ENCODE results near the gene IQCK.

IQCK gene

DNA sequence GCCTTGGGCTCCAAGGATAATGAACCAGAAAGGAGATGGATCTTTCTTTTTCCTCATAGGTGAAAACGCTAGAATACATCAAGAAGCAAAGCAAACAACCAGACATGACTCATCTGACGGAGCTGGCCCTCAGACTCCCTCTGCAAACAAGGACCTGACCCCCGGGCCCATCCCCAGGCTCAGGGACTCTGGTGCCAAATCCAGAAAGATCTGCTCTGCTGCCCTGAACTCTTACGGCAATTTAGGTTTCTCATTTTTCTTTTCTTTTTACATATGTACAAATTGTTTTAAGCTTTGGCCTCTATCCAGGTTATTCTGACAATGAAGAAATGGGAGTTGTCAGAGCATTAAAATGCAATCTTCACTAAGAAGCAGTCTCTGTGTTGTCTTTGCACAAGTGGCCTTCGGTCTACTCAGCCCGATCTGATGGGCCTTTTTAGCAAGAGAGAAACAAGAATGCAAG, 17.7 kb upstream of the IQCK start:
- no peaks in the 10 kb centered on the region for H3K9me3 ChIP-seq
- intact Hi-C loops (cut with DNase I; ENCODE audit: low total_unique reads) = no loop called here
- no peak for DNase-seq
- peak overlapping the region in 1 of 2 donors; percentile 23 for H3K27ac ChIP-seq
- H3K36me3 ChIP-seq = peaks cover 50 to 71% (median 52%) of the 10 kb centered on the region in 3 donors
- no peaks in the 10 kb centered on the region for H3K27me3 ChIP-seq
- H3K4me3 ChIP-seq = no peak overlapping the region
- peaks cover 0 to 26% (median 10%) of the 10 kb centered on the region in 4 donors for H3K4me1 ChIP-seq
- TF ChIP-seq, protein P1, sequence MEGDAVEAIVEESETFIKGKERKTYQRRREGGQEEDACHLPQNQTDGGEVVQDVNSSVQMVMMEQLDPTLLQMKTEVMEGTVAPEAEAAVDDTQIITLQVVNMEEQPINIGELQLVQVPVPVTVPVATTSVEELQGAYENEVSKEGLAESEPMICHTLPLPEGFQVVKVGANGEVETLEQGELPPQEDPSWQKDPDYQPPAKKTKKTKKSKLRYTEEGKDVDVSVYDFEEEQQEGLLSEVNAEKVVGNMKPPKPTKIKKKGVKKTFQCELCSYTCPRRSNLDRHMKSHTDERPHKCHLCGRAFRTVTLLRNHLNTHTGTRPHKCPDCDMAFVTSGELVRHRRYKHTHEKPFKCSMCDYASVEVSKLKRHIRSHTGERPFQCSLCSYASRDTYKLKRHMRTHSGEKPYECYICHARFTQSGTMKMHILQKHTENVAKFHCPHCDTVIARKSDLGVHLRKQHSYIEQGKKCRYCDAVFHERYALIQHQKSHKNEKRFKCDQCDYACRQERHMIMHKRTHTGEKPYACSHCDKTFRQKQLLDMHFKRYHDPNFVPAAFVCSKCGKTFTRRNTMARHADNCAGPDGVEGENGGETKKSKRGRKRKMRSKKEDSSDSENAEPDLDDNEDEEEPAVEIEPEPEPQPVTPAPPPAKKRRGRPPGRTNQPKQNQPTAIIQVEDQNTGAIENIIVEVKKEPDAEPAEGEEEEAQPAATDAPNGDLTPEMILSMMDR (IDR thresholded peaks at IDR 0.05) = no peak

DNA sequence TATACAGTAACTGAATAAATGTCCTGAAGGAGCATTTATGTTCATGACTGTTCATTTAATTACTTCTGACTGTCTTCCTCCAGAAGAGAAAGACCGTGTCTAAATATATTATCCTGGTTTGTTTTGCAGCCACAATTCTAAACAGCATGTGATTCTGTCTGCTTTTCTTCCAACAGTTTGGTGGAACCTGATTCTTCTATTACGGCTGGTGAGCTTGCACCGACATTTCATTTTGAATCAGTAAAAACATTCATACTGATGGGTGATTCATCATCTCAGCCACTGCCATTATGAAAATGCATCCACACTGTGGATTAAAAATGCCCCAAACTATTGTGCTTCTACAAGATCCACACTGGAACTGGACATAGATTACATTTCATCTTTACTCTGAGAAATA, 17.0 kb upstream of the IQCK start:
- DNase-seq = no peak
- Histone ChIP-seq H3K9me3 (no peaks in the 10 kb centered on the region), H3K4me3 (no peak overlapping the region), H3K4me1 (peaks cover 0 to 21% (median 7%) of the 10 kb centered on the region in 4 donors), H3K27me3 (no peaks in the 10 kb centered on the region), H3K27ac (no peak overlapping the region), H3K36me3 (peaks cover 58 to 78% (median 59%) of the 10 kb centered on the region in 3 donors)
- intact Hi-C loops (cut with DNase I; ENCODE audit: low total_unique reads) = no loop called here
- TF ChIP-seq, protein P1 (IDR thresholded peaks at IDR 0.05) = no peak

DNA sequence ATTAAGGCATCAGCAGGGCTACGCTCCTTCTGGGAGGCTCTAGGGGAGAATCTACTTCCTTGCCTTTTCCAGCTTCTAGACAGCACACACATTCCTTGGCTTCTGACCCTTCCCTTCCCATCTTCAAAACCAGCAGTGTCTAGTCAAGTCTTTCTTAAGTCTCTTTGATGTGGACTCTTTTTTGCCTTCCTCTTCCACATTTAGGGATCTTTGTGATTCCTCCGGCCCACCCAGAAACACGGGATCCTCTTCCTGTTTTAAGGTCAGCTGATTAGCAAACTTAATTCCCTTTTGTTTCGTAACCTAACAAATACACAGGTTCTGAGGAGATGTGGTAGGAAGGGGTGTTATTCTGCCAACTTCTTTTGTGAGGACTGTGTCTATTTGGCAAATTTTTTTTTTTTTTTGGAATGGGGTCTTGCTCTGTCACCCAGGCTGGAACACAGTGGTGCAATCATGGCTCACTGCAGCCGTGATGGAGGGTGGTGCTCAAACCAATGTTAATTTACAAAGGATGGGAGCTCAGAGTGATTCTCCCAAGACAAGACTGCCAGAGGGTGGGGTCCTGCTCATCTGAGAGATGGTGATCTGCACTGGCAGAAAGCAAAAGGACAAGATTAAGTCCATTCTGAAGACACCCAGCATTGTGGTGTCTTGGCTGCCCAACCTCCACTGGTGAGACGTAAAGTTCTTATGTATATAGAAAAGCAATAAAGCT, 14.7 kb upstream of the IQCK start:
- intact Hi-C loops (cut with DNase I; ENCODE audit: low total_unique reads) = no loop called here
- peaks cover 60 to 92% (median 69%) of the 10 kb centered on the region in 3 donors for H3K36me3 ChIP-seq
- no peaks in the 10 kb centered on the region for H3K27me3 ChIP-seq
- H3K4me3 ChIP-seq = no peak overlapping the region
- DNase-seq = no peak
- no peak overlapping the region for H3K27ac ChIP-seq
- H3K9me3 ChIP-seq = no peaks in the 10 kb centered on the region
- peaks cover 0 to 1% (median 0%) of the 10 kb centered on the region in 4 donors for H3K4me1 ChIP-seq
- TF ChIP-seq, protein P1 (IDR thresholded peaks at IDR 0.05) = no peak

DNA sequence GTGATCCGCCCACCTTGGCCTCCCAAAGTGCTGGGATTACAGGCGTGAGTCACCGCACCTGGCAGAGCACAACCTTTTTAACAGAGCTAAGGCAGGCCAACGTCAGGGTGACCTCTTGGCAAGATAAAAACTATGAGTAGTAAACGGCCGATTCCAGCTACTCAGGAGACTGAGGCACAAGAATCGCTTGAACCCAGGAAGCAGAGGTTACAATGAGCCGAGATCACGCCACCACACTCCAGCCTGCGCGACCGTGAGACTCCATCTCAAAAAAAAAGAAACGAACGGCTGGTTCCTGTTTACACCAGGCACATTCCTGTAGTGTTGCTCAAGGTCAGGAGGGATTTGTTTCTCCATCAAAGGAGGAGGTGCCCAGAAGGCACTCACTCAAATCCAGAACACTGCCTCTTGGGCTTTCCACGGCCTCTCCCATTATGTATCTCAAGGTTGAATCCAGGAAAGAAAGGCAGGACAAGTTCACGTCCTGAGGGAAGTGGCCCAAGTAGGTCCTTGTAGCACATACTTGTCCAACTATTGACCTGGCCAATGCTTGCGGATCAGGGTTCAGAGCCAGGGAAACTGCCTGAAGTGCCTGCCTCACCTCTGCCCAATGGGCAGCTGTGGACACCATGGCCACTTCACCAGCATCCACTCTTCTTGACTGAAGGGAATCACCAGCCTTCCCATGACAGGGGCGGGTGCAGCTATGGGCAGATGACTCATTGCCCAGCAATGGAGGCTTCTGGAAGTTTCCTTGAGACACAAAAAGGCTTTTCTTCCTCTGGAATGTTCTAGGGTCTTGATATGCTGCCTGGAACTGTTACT, 13.5 kb upstream of the IQCK start:
- intact Hi-C loops (cut with DNase I; ENCODE audit: low total_unique reads) = no loop called here
- no peak overlapping the region for H3K27ac ChIP-seq
- peaks cover 54 to 92% (median 75%) of the 10 kb centered on the region in 3 donors for H3K36me3 ChIP-seq
- no peak overlapping the region for H3K4me3 ChIP-seq
- no peaks in the 10 kb centered on the region for H3K9me3 ChIP-seq
- H3K4me1 ChIP-seq = no peaks in the 10 kb centered on the region
- no peaks in the 10 kb centered on the region for H3K27me3 ChIP-seq
- no peak for DNase-seq
- TF ChIP-seq, protein P1 (IDR thresholded peaks at IDR 0.05) = no peak

DNA sequence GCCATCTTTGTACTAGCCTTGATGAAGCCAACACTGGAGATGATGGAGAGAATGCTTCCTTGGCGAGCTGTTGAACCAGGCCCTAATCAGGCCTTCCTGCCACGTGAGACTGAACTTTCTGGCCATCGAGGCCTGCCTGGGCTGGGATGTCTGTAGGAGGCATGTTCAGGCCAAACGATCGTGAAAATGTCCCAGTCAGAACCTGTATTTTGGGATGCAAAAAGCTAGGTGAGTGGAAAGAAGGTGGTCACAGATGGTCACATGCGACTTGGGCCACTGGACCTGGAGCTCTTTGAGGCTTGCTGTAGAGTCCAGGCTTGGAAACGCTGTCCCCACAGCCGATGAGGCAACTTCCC, 12.9 kb upstream of the IQCK start:
- H3K9me3 ChIP-seq = no peaks in the 10 kb centered on the region
- no peaks in the 10 kb centered on the region for H3K27me3 ChIP-seq
- no peaks in the 10 kb centered on the region for H3K4me1 ChIP-seq
- no peak overlapping the region for H3K27ac ChIP-seq
- H3K36me3 ChIP-seq = peaks cover 52 to 93% (median 72%) of the 10 kb centered on the region in 3 donors
- intact Hi-C loops (cut with DNase I; ENCODE audit: low total_unique reads) = no loop called here
- no peak for DNase-seq
- no peak overlapping the region for H3K4me3 ChIP-seq
- TF ChIP-seq, protein P1 (IDR thresholded peaks at IDR 0.05) = no peak
